OCI-LY1 (cell line): ENCODE results near the gene ARL6.

ENCODE experiments used
- H2AFZ ChIP-seq: fragments of 200-600 bp; sonication (generic), shearing (Covaris generic); 2 replicates; pipeline ENCODE4 v1.6.0; 2014; ENCODE audit warnings: antibody characterized with exemption, mild to moderate bottlenecking, low read length
- H3F3A ChIP-seq: fragments of 200-600 bp; sonication (generic), shearing (Covaris generic); 2 replicates; pipeline ENCODE4 v1.6.0; 2014; ENCODE audit warnings: mild to moderate bottlenecking, antibody characterized with exemption, low read length, moderate library complexity; ENCODE audit not compliant: insufficient read depth
- H3K27ac ChIP-seq: fragments of 200-600 bp; sonication (generic); 2 replicates; pipeline ENCODE4 v1.5.1; 2014; ENCODE audit warnings: low read length, mixed run types, mild to moderate bottlenecking, low read depth; ENCODE audit not compliant: poor library complexity, severe bottlenecking
- H3K27me3 ChIP-seq: fragments of 200-600 bp; sonication (generic); 2 replicates; pipeline ENCODE4 v1.6.0; 2014; ENCODE audit warnings: antibody characterized with exemption, mild to moderate bottlenecking, low read length, moderate library complexity; ENCODE audit not compliant: insufficient read depth
- H3K36me3 ChIP-seq: fragments of 200-600 bp; sonication (generic); 2 replicates; pipeline ENCODE4 v1.6.1; 2014; ENCODE audit warnings: mild to moderate bottlenecking, antibody characterized with exemption, low read length, moderate library complexity, mixed read lengths; ENCODE audit not compliant: insufficient read depth
- H3K4me1 ChIP-seq: fragments of 200-600 bp; sonication (generic); 2 replicates; pipeline ENCODE4 v1.5.1; 2014; ENCODE audit warnings: mild to moderate bottlenecking, low read length, moderate library complexity; ENCODE audit not compliant: insufficient read depth, severe bottlenecking
- H3K4me2 ChIP-seq: fragments of 200-600 bp; sonication (generic), shearing (Covaris generic); 2 replicates; pipeline ENCODE4 v1.6.1; 2014; ENCODE audit warnings: low read length
- H3K4me3 ChIP-seq: fragments of 200-600 bp; sonication (generic); 2 replicates; pipeline ENCODE4 v1.5.1; 2014; ENCODE audit warnings: low read length, low read depth, mild to moderate bottlenecking, mixed read lengths; ENCODE audit not compliant: poor library complexity, severe bottlenecking
- H3K79me2 ChIP-seq: fragments of 200-600 bp; shearing (Covaris generic); 2 replicates; pipeline ENCODE4 v1.6.1; 2016; ENCODE audit warnings: mixed run types, low read length, mixed read lengths; ENCODE audit not compliant: insufficient read depth
- H3K9ac ChIP-seq: fragments of 200-600 bp; sonication (generic), shearing (Covaris generic); 2 replicates; pipeline ENCODE4 v1.6.1; 2014; ENCODE audit warnings: mild to moderate bottlenecking, low read length, mixed read lengths
- H3K9me2 ChIP-seq: fragments of 200-600 bp; sonication (generic), shearing (Covaris generic); 2 replicates; pipeline ENCODE4 v1.6.1; 2014; ENCODE audit warnings: low read depth, mild to moderate bottlenecking, low read length, mixed read lengths
- H3K9me3 ChIP-seq: fragments of 200-600 bp; shearing (Covaris generic); 2 replicates; pipeline ENCODE4 v1.6.1; 2014; ENCODE audit warnings: low read length, mixed read lengths
- H4K20me1 ChIP-seq: fragments of 200-600 bp; sonication (generic), shearing (Covaris generic); 2 replicates; pipeline ENCODE4 v1.6.0; 2016; ENCODE audit warnings: mild to moderate bottlenecking, low read length; ENCODE audit not compliant: insufficient read depth
- EZH2 ChIP-seq: fragments of 200-600 bp; sonication (generic), shearing (Covaris generic); IDR thresholded peaks from 2 replicates; pipeline ENCODE4 v1.8.0; 2017; ENCODE audit warnings: borderline replicate concordance, mixed run types, mild to moderate bottlenecking, antibody characterized with exemption, low read length, moderate library complexity, mixed read lengths
- TF ChIP-seq, protein P1 (sequence below): fragments of 200-600 bp; sonication (generic), shearing (Covaris generic); IDR thresholded peaks from 2 replicates; pipeline ENCODE4 v1.5.1; 2017; ENCODE audit warnings: mild to moderate bottlenecking, antibody characterized with exemption, low read length, moderate library complexity, mixed read lengths

The ARL6 gene

GRCh38 chr3:97721446-97721845 is 43.1 kb upstream of the ARL6 start:
- Histone ChIP-seq H2AFZ (no peak overlapping the region), H3K9ac (no peak overlapping the region)

DNA sequence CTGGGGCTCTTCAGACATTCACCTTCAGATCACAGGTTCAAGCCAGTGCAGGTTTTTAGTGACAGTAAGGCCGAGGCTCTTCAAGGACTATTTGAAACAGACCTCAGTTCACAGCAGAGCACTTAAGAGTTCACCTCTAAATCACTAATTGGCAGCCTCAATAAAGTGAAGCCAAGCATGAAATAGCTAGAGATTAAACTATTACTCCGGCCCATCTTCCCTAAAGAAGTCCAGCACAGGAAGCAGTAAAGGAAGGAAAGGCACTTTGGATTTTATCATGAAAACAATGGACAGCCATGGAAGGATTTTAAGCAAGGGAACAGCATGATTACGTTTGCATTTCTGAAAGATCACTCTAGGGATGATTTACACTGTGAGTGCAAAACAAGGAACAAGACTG is 27.6 kb upstream of the ARL6 start:
- Histone ChIP-seq H3K36me3 (no peaks in the 10 kb centered on the region), H3K4me1 (no peaks in the 10 kb centered on the region), H3K4me3 (no peak overlapping the region), H4K20me1 (no peaks in the 10 kb centered on the region), H3K9me3 (no peaks in the 10 kb centered on the region), H3F3A (no peaks in the 10 kb centered on the region), H3K4me2 (no peak overlapping the region), H3K79me2 (no peaks in the 10 kb centered on the region), H3K27ac (no peak overlapping the region), H3K27me3 (no peaks in the 10 kb centered on the region), H2AFZ (no peak overlapping the region), H3K9me2 (no peaks in the 10 kb centered on the region), H3K9ac (no peak overlapping the region)
- TF ChIP-seq EZH2, result no peak
- TF ChIP-seq, protein P1, sequence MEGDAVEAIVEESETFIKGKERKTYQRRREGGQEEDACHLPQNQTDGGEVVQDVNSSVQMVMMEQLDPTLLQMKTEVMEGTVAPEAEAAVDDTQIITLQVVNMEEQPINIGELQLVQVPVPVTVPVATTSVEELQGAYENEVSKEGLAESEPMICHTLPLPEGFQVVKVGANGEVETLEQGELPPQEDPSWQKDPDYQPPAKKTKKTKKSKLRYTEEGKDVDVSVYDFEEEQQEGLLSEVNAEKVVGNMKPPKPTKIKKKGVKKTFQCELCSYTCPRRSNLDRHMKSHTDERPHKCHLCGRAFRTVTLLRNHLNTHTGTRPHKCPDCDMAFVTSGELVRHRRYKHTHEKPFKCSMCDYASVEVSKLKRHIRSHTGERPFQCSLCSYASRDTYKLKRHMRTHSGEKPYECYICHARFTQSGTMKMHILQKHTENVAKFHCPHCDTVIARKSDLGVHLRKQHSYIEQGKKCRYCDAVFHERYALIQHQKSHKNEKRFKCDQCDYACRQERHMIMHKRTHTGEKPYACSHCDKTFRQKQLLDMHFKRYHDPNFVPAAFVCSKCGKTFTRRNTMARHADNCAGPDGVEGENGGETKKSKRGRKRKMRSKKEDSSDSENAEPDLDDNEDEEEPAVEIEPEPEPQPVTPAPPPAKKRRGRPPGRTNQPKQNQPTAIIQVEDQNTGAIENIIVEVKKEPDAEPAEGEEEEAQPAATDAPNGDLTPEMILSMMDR, result no peak

More at GRCh38 chr3:97721446-97721845, 43.1 kb upstream of the ARL6 start:
- no peaks in the 10 kb centered on the region for H3K4me1 ChIP-seq
- no peaks in the 10 kb centered on the region for H4K20me1 ChIP-seq
- H3K27me3 ChIP-seq, result no peaks in the 10 kb centered on the region
- no peaks in the 10 kb centered on the region for H3K36me3 ChIP-seq
- TF ChIP-seq, protein P1, result no peak
- TF ChIP-seq EZH2, result no peak
- no peak overlapping the region for H3K4me2 ChIP-seq
- H3K4me3 ChIP-seq, result no peak overlapping the region
- no peaks in the 10 kb centered on the region for H3K9me3 ChIP-seq
- no peaks in the 10 kb centered on the region for H3F3A ChIP-seq
- H3K27ac ChIP-seq, result no peak overlapping the region
- H3K9me2 ChIP-seq, result no peaks in the 10 kb centered on the region
- no peaks in the 10 kb centered on the region for H3K79me2 ChIP-seq

DNA sequence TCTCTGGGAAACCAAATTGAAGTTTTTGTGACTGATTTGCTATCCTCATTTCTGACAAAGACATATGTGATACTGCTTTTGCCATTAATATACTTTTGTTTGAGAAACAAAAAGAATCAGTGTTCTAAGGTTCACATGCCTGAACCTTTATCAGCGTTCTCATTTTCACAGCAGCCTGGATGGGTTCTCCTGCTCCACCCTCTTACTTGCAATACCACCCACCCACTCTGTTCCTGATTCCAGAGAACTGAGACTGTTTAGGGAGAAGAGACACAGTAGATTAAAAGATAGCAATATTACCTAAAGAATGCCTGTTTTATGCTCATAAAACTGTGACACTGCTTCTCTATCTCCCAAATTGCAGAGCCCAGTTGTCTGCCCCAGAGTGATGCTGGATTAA is 25.8 kb upstream of the ARL6 start:
- H3K36me3 ChIP-seq, result no peaks in the 10 kb centered on the region
- no peaks in the 10 kb centered on the region for H4K20me1 ChIP-seq
- H3K27me3 ChIP-seq, result no peaks in the 10 kb centered on the region
- H3K9me3 ChIP-seq, result no peaks in the 10 kb centered on the region
- no peak overlapping the region for H3K4me2 ChIP-seq
- no peaks in the 10 kb centered on the region for H3K4me1 ChIP-seq
- H3K4me3 ChIP-seq, result no peak overlapping the region
- no peak for TF ChIP-seq EZH2
- TF ChIP-seq, protein P1, result no peak
- no peaks in the 10 kb centered on the region for H3K9me2 ChIP-seq
- no peaks in the 10 kb centered on the region for H3K79me2 ChIP-seq
- H3F3A ChIP-seq, result no peaks in the 10 kb centered on the region
- no peak overlapping the region for H3K9ac ChIP-seq
- H3K27ac ChIP-seq, result no peak overlapping the region
- no peak overlapping the region for H2AFZ ChIP-seq
